IPS DF 6.9 (cell line): ENCODE measurements around the gene ZKSCAN7.
"Not testable (repeated sequence)": the region's sequence is repeated elsewhere in the genome, so short reads cannot be mapped to it uniquely, and the experiment has no call there.

Source experiments
- DNase-seq: peaks from one replicate; pipeline ENCODE4 v3.0.0-alpha.2; 2013; ENCODE audit warnings: low read depth, low spot score
- H3K27ac ChIP-seq: one replicate; pipeline ENCODE4 v1.5.1; 2013; ENCODE audit warnings: low read length, control low read depth
- H3K27me3 ChIP-seq: 2 replicates; pipeline ENCODE4 v1.6.1; 2013; ENCODE audit warnings: mild to moderate bottlenecking, low read length; ENCODE audit not compliant: control insufficient read depth, insufficient read depth
- H3K36me3 ChIP-seq: 2 replicates; pipeline ENCODE4 v1.6.1; 2013; ENCODE audit warnings: low read length; ENCODE audit not compliant: control insufficient read depth, insufficient read depth
- H3K4me1 ChIP-seq: 2 replicates; pipeline ENCODE4 v1.6.1; 2013; ENCODE audit warnings: low read length; ENCODE audit not compliant: control insufficient read depth, insufficient read depth
- H3K4me3 ChIP-seq: 2 replicates; pipeline ENCODE4 v1.5.1; 2013; ENCODE audit warnings: mild to moderate bottlenecking, low read length
- H3K9me3 ChIP-seq: 2 replicates; pipeline ENCODE4 v1.6.1; 2013; ENCODE audit warnings: low read length, inconsistent platforms; ENCODE audit not compliant: control insufficient read depth, insufficient read depth
- WGBS: extraction: QIAGEN DNeasy Blood & Tissue Kit; methylation state at CpG from one replicate; pipeline ENCODE4 v1.1.7; 2013; ENCODE audit warnings: mixed read lengths, missing lambda C conversion rate; ENCODE audit not compliant: insufficient read length, insufficient coverage; 5-methylcytosine and 5-hydroxymethylcytosine counted together

Gene ZKSCAN7

DNA sequence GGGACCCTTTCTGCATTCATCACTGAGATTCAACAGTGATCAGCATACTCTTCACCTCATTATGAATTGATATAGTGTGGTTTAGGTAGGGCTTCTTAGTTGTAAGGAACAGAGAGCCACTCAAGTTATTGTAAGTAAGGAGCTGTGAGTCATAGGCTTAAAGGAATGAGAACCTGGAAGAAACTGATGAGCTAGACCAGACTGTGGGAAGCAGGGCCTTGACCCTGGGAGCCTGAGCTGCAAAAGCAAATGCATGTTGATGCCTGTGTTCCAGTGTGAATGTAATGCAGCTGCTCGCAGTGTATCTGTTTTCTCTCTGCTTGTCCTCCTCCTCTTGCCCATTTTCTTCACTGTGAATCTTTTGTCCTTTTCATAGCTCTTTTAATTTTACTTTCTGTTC lies 13.6 kb downstream of the ZKSCAN7 start:
- Histone ChIP-seq H3K9me3 (no peaks in the 10 kb centered on the region), H3K27me3 (no peaks in the 10 kb centered on the region), H3K4me1 (no peaks in the 10 kb centered on the region), H3K4me3 (no peak overlapping the region), H3K27ac (no peak overlapping the region), H3K36me3 (peaks cover 12% of the 10 kb centered on the region; the same call in 1 of the 2 replicates)
- no CpG with 5 or more reads among the region's 1 CpG for WGBS
- no peak for DNase-seq

DNA sequence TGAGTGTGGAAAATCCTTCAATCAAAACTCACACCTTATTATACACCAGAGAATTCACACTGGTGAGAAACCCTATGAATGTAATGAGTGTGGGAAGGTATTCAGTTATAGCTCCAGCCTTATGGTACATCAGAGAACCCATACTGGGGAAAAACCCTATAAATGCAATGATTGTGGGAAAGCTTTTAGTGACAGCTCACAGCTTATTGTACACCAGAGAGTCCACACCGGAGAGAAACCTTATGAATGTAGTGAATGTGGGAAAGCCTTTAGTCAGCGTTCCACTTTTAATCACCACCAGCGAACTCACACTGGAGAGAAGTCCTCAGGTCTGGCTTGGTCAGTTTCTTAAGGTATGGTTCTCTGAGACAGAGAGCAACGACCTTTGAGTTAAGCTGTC lies 16.0 kb downstream of the ZKSCAN7 start:
- no peak overlapping the region for H3K4me3 ChIP-seq
- WGBS = no CpG with 5 or more reads among the region's 4 CpGs
- H3K9me3 ChIP-seq = no peaks in the 10 kb centered on the region
- no peak overlapping the region for H3K27ac ChIP-seq
- H3K27me3 ChIP-seq = no peaks in the 10 kb centered on the region
- peaks cover 6% of the 10 kb centered on the region; the same call in 1 of the 2 replicates for H3K36me3 ChIP-seq
- no peaks in the 10 kb centered on the region for H3K4me1 ChIP-seq
- DNase-seq = no peak

DNA sequence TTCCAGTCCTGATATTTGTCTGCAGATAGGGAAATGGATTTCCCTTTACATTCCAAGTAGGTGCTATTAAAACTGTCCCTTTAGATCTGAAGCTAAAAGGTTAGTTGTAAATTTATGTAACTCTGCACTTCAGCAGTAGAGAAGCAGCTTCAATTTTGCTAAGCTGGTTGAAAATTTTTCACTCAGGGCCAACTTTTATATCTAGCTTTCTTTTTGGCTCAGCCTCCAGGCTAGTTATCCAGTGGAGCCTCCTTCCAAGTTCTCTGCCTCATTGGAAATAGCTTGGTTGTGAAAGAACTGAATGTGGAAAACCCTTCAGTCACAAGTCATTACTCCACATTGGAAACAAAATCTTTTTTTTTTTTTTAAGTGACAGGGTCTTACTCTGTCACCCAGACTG lies 21.6 kb downstream of the ZKSCAN7 start:
- DNase-seq = no peak
- Histone ChIP-seq H3K9me3 (no peaks in the 10 kb centered on the region), H3K4me1 (no peaks in the 10 kb centered on the region)

DNA sequence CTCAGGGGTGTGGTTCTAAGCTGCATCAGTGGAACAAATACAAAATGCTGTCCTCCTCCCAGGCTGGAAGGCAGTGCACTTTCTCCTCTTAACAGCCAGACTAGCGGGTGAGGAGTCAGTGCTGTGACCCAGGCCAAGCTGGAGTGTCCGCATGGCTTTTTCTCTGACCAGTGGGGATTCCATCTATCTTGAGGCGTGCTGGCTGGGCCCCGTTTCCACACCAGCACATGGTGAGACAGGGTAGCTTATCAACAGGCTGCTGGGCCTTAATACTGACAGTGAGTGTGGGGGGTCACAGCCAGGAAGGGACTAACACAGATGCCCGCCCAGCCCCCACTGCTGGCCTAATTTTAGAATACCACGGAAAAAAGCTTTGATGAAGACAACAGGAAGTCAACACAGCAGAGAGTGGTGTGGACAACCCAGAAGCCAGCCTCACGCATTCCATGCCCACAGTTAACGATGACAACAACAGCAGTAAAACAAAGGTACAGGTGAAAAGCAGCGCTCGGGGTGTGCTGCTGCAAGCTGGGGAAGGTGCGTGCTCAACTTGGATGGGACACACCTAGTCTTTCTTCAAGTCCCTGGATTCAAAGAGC lies 22.5 kb downstream of the ZKSCAN7 start:
- H3K4me1 ChIP-seq, H3K27me3 ChIP-seq, H3K27ac ChIP-seq, H3K36me3 ChIP-seq, H3K9me3 ChIP-seq, DNase-seq, H3K4me3 ChIP-seq: not testable (repeated sequence)
- no CpG with 5 or more reads among the region's 11 CpGs for WGBS

More for the DNA sequence above, 21.6 kb downstream of the ZKSCAN7 start:
- no peak overlapping the region for H3K4me3 ChIP-seq
- H3K27me3 ChIP-seq = no peaks in the 10 kb centered on the region; the same call in 1 of the 2 replicates
- no peaks in the 10 kb centered on the region; the same call in 1 of the 2 replicates for H3K36me3 ChIP-seq
- no peak overlapping the region for H3K27ac ChIP-seq

DNA sequence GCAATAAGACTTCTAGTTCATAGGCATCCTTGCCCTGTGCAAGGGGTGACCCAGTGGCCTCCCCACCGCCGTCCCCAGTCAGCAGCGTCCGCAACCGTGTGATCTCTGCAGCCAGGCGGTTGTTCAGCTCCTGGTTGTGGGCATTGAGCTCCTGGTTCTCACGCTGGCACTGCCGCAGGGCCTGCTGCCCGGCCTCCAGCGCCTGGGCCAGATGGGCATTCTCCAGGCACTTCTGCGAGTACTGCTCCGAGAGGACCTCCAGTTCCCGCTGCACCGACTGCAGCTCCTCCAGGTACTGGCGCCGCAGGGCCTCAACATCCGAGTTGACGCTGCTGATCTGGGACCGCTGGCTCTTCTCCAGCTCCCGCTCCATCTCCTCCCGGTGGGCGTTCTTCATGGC lies 23.3 kb downstream of the ZKSCAN7 start:
- not testable (repeated sequence) for H3K9me3 ChIP-seq, H3K4me3 ChIP-seq, DNase-seq, H3K36me3 ChIP-seq, H3K27ac ChIP-seq, H3K27me3 ChIP-seq, H3K4me1 ChIP-seq
- WGBS = no CpG with 5 or more reads among the region's 22 CpGs

DNA sequence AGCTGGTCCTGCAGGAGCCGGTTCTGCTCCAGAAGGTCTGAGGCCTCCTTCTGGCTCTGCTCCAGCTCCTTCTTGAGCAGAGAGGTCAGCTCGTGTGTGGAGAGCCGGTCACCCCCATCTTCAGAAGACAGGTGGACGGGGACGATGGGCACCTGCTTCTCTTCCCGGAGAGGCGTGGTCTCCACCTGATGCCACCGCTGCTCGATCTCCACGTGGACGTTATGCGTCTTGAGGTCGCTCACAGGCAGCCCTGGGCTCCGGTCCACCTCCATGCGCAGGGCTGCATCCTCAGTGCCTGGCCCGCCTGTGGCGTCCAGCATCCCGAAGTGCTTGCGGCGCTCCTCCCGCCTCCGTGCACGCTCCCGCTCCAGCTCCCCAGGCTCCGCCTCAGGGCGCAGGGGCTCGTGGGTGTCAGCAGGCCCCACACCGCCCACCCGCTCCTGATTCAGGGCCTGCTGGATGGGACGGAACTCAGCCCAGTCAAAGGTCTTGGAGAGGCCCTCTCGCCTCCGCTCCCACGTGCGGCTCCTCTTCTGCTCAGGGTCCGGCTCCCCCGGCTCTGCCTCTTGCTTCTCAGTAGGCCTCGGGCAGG lies 24.0 kb downstream of the ZKSCAN7 start:
- not testable (repeated sequence) for H3K27ac ChIP-seq, H3K9me3 ChIP-seq
- no CpG with 5 or more reads among the region's 37 CpGs for WGBS

DNA sequence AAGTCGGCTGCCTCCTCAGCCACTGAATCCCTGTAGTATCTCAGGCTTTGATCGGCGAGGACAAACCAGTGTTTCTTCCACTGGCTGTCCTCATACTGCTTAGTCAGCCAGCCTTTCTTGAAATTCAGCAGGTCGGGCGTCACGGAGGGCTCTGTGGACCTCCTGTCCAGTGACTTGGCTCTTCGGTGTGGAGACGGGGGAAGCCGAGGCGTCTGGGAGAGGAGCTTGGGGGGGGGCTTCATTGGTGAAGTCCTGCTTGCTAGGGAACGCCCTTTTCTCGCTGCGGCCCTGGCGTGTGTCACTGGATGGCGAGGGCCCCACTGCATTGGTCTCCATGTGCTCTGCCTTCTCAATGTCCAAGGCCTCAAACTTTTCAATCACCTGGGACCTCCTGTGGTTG lies 24.8 kb downstream of the ZKSCAN7 start:
- not testable (repeated sequence) for H3K9me3 ChIP-seq, H3K36me3 ChIP-seq, DNase-seq, H3K4me1 ChIP-seq, H3K4me3 ChIP-seq, H3K27me3 ChIP-seq, H3K27ac ChIP-seq
- no CpG with 5 or more reads among the region's 15 CpGs for WGBS

More for the DNA sequence above, 24.0 kb downstream of the ZKSCAN7 start:
- not testable (repeated sequence) for H3K36me3 ChIP-seq, H3K4me3 ChIP-seq, DNase-seq, H3K4me1 ChIP-seq, H3K27me3 ChIP-seq

DNA sequence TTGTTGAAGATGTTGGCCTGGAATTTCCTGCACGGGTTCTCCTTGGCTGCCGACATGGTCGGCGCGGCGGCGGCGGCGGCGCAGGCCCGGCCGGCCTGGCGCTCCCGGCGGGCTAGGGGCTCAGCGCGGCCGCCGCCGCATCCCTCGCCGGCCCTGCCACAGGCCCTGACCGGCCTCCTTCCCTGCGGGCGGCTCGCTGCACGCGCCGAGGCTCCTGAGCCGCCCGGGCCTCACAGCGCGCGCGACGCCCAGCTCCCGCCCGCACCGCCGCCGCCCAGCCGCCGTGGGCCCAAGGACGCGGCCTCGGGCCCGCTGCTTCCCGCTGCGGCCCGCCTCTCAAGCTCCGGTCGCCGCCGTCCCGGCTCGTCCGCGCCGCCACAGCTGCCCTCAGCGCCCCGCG lies 26.0 kb downstream of the ZKSCAN7 start:
- H3K9me3 ChIP-seq, H3K27me3 ChIP-seq, H3K4me3 ChIP-seq, H3K36me3 ChIP-seq, H3K27ac ChIP-seq, DNase-seq, H3K4me1 ChIP-seq: not testable (repeated sequence)
- no CpG with 5 or more reads among the region's 62 CpGs for WGBS

DNA sequence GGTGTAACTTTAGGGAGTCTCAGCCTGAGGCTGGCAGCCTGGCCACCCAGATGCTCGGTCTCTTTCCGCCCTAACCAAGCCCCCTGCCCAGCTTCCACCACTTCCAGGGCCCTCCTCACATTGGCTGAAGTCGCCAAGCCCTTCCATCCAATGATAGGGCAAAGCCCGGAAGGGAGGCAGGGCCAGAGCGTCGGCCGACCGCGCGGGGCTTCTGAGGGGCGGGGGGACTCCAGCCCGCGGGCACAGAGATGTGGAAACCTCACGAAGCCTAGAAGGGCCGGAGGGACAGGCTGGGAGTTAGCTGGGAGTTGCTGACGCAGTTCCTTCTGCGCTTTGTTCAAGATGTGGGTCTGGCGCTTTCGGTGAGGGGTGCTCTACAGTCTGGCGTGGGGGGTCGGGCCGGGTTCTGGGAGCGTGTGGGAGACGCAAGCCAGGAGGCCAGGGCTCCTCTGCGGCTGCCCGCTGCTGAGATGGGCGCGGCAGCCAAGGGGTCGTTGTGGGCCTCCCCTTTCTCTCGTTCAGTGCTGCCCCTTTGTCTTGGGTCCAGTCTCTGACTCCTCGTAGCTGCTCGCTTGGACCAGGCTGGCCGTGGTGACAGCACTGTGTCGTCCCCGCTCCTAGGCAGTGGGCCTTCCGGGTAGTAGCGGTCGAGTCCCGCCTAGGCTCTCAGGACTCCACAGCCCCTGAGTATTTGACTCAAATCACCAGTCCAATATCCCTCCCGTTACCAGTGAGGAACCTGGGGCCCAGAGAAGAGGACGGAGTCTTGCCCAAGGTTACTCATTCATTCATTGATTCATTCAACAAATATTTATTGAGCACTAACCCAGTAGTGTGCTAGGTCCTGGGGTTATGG lies 29.9 kb downstream of the ZKSCAN7 start, which contains the start of gene ZNF660:
ZNF660 (plus strand) TSS at position 319 of the 856 bp plus-strand sequence. CDS start 9,230 bp downstream, outside the sequence.
- no peaks in the 10 kb centered on the region; the same call in 1 of the 2 replicates for H3K27me3 ChIP-seq
- WGBS = no CpG with 5 or more reads among the region's 41 CpGs
- no peaks in the 10 kb centered on the region for H3K4me1 ChIP-seq
- H3K9me3 ChIP-seq = no peaks in the 10 kb centered on the region
- peak; percentile 74 for DNase-seq
- peak within 1 kb of the TSS; percentile 70; the same call in 1 of the 2 replicates for H3K4me3 ChIP-seq
- no peaks in the 10 kb centered on the region; the same call in 1 of the 2 replicates for H3K36me3 ChIP-seq
- H3K27ac ChIP-seq = no peak within 1 kb of the TSS

DNA sequence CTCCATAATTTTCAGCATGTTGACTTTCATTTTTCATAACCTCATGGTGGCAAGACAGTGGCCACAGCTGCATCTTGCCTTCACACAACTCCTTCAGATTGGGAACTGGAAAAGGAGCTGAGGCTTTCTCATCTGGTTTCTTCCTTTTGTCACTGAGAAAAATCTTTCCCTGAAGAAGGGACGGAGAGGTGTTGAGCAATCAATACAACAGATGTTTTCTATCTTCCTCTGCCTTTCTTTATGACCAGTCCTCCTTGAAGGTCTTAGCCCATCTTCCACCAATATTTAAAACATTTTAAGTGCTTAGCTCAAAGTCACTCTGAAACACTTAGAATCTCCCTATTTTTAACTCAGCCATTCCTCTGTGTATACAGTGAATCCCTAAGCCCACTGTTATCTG lies 41.6 kb downstream of the ZKSCAN7 start:
- WGBS = no CpG with 5 or more reads among the region's 1 CpG

More for the DNA sequence above, 41.6 kb downstream of the ZKSCAN7 start:
- H3K36me3 ChIP-seq = peaks cover 8% of the 10 kb centered on the region; the same call in 1 of the 2 replicates
- DNase-seq = no peak
- H3K4me3 ChIP-seq = no peak overlapping the region
- no peak overlapping the region for H3K27ac ChIP-seq
- H3K27me3 ChIP-seq = no peaks in the 10 kb centered on the region
- H3K4me1 ChIP-seq = no peaks in the 10 kb centered on the region
- H3K9me3 ChIP-seq = no peaks in the 10 kb centered on the region; the same call in 1 of the 2 replicates
